ENCODE results near the gene ERC2.

GRCh38 chr3:55549177-55549576 lies 919.1 kb downstream of the ERC2 start:
- TF ChIP-seq CTCF (IDR thresholded peaks at IDR 0.05): peak in 1 of 4 experiments; percentile 27
- TF ChIP-seq POLR2A (IDR thresholded peaks at IDR 0.05): no peak
